HG03460 (cell line): ENCODE data around the gene CTDP1.

ENCODE experiments used
- ATAC-seq: cut with Tn5 transposase; IDR thresholded peaks from one replicate; pipeline ENCODE4 v1.9.1; 2021; ENCODE audit not compliant: unreplicated experiment

Gene CTDP1

GRCh38 chr18:79779700-79780190 lies 100.1 kb downstream of the CTDP1 start:
- no peak for ATAC-seq

GRCh38 chr18:79780547-79780946 lies 100.9 kb downstream of the CTDP1 start:
- no peak for ATAC-seq

- no peak for ATAC-seq
These were observed 101.8 kb downstream of the CTDP1 start for GRCh38 chr18:79781331-79781941.

- ATAC-seq, result no peak
These were observed 103.1 kb downstream of the CTDP1 start for GRCh38 chr18:79782566-79783308.

- ATAC-seq, result no peak
These were observed 104.7 kb downstream of the CTDP1 start for GRCh38 chr18:79784071-79784913.

GRCh38 chr18:79784965-79785770 lies 105.6 kb downstream of the CTDP1 start:
- no peak for ATAC-seq

- no peak for ATAC-seq
These were observed 106.2 kb downstream of the CTDP1 start for GRCh38 chr18:79785831-79786230.

GRCh38 chr18:79786304-79786703 lies 106.7 kb downstream of the CTDP1 start:
- no peak for ATAC-seq

- ATAC-seq, result no peak
These were observed 107.4 kb downstream of the CTDP1 start for GRCh38 chr18:79786786-79787526.

GRCh38 chr18:79787527-79787864 lies 107.9 kb downstream of the CTDP1 start:
- no peak for ATAC-seq

GRCh38 chr18:79787865-79788733 lies 108.5 kb downstream of the CTDP1 start:
- no peak for ATAC-seq

GRCh38 chr18:79788734-79789085 lies 109.1 kb downstream of the CTDP1 start:
- no peak for ATAC-seq

- ATAC-seq, result no peak
These were observed 109.7 kb downstream of the CTDP1 start for GRCh38 chr18:79789091-79789891.

- no peak for ATAC-seq
These were observed 110.6 kb downstream of the CTDP1 start for GRCh38 chr18:79789901-79790890.

GRCh38 chr18:79790996-79791972 lies 111.7 kb downstream of the CTDP1 start:
- no peak for ATAC-seq
